HG03439 (cell line): Measurements from ENCODE around the gene MVP.
"Not testable (repeated sequence)": the region's sequence is repeated elsewhere in the genome, so short reads cannot be mapped to it uniquely, and the experiment has no call there.

Experiments
- ATAC-seq: cut with Tn5 transposase; IDR thresholded peaks from one replicate; pipeline ENCODE4 v1.9.1; 2021; ENCODE audit warnings: mild to moderate bottlenecking, moderate library complexity; ENCODE audit not compliant: unreplicated experiment

MVP gene

GRCh38 chr16:29814592-29814991 lies 5.7 kb upstream of the MVP start:
- no peak for ATAC-seq

GRCh38 chr16:29815032-29815721 lies 5.1 kb upstream of the MVP start:
- ATAC-seq: no peak

- ATAC-seq: peak; percentile 63
Measured at GRCh38 chr16:29815793-29816693, 4.2 kb upstream of the MVP start, which contains the start of gene PAGR1. Gene PAGR1 (plus strand): TSS chr16:29816152. CDS start chr16:29816526, 374 bp downstream.

- ATAC-seq: peak; percentile 11
Measured at GRCh38 chr16:29816694-29817441, 3.4 kb upstream of the MVP start.

DNA sequence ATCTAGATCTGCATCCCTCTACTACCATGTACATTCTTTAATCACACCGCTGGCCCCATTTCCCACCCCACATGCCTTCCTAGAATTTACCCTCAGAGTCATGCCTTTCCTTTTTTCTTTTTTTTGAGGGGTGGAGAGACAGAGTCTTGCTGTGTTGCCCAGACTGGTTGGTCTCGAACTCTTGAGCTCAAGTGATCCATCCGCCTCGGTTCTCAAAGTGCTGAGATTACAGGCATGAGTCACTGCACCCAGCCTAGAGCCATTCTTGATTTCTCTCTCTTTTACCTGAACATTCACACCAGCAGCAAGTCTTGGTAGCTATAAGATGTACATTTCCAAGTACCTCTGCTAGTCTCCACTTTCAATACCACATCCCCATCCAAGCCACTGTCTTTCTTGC lies 2.2 kb upstream of the MVP start:
- ATAC-seq: no peak

DNA sequence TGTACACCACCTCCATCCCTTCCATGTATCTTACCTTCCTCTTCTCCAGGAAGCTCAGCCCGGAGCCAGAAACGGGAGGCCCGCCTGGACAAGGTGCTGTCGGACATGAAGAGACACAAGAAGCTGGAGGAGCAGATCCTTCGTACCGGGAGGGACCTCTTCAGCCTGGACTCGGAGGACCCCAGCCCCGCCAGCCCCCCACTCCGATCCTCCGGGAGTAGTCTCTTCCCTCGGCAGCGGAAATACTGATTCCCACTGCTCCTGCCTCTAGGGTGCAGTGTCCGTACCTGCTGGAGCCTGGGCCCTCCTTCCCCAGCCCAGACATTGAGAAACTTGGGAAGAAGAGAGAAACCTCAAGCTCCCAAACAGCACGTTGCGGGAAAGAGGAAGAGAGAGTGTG lies 756 bp upstream of the MVP start:
- ATAC-seq: no peak

DNA sequence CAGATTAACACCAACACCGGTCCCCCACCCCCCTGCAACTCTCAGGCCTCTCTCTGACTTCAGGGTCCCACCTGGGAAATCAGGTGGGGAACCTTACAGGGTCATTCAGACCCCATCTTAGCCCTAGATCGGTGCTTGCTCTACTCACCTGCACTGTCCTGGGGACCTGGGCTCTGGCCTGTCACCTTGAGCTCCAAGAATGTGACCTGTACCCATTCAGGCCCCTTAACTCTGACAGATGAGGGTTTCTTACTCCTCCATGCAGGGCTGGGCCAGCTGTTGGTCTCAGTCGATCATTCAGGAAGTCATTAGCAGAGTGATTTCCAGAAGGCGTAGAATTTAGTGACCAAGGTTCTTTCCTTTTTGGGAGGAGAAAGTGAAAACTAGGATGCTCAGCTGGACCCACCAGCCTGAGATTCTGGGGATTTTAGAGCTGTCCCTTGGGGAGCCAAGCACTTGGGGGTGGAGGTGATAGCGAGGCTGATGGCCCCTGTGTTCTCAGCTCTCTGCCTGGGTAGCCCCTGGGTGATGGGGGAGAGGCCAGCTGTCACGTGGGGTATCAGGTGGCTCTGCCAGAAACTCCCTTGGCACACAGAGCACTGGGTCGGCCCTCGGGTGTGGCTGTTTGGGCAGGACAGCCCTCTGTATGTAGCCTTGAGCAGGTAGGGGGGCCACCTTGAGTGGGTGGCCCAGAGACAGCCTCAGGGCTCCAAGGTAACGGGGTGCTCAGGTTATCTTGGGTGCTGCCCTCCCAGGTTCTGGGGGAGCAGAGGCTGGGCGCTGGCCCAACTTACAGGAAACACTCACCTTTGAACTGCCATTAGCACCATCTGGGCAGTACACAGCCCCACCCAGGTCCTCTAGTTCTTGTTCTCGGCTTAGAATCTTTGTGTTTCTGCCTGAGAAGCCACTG lies 724 bp downstream of the MVP start:
- peak; percentile 34 for ATAC-seq

- no peak for ATAC-seq
Measured at GRCh38 chr16:29821643-29822115, 1.4 kb downstream of the MVP start.

DNA sequence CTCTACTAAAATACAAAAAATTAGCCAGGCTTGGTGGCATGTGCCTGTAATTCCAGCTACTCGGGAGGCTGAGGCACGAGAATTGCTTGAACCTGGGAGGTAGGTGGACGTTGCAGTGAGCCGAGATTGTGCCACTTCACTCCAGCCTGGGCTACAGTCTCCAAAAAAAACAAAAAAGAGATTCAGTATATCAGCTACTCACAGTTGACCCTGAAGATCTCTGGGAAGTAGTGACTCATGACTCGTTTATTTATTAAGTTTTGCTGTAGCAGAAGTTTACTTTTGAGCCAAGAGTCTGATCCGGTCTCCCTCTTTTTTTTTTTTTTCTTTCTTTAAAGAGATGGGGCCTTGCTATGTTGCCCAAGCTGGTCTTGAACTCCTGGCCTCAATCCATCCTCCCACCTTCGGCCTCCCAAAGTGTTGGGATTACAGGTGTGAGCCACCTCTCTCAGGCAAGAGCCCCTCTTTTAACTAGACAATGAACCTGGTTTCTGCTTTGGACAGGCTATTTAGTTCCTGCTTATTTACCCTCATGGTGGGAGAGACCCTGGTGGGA lies 4.4 kb downstream of the MVP start:
- ATAC-seq: no peak

DNA sequence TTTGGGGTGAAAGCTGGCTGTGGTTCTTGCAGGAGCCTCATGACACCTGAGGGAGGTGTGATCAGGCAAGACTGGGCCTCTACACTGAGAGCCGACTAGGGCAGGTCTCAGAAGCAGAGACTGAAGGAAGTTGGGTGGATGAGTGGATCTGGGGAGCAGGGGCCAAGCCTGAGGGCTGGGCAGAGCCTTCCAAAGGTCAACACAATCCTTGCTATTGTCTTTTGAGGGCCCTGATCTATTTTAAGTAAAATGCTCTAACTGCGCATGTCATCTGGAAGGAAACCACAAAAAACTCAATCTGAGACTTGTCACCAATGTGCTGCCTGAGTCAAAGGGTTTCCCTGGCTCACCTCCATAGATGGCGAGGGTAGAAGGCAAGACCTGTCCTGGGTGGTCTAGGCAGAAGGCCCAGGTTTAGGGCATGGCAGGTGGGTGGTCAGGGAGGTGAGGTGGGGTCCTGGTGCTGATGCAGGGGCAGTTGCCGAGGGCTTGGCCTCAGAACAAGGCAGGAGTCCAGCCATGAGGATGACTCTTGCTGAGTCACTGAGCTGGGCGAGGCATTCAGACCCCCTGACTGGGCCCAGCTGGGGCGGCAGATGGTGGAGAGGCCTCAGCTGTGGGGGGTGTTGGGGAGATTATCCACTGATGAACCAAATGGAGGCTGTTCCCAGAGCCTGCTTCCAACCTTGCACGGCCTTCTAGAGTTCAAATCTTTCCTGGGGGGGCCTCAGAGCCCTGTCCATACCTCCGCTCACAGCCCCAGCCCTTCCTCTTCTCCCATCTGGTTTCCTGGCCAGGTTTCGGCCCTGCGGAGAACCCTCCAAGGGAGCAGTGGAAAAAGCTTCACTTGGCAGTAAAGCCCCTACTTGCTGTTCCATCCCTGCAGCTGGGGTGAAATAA lies 5.1 kb downstream of the MVP start:
- ATAC-seq: no peak

DNA sequence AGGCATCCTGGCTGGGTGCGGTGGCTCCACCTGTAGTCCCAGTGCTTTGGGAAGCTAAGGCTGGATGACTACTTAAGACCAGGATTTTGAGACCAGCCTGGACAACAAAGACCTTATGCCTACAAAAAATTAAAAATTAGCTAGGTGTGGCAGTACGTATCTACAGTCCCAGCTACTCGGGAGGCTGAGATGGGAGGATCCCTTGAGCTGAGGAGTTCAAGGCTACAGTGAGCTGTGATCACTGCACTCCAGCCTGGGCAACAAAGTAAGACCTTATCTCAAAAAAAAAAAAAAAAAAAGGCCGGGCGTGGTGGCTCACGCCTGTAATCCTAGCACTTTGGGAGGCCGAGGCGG lies 6.1 kb downstream of the MVP start:
- no peak for ATAC-seq

DNA sequence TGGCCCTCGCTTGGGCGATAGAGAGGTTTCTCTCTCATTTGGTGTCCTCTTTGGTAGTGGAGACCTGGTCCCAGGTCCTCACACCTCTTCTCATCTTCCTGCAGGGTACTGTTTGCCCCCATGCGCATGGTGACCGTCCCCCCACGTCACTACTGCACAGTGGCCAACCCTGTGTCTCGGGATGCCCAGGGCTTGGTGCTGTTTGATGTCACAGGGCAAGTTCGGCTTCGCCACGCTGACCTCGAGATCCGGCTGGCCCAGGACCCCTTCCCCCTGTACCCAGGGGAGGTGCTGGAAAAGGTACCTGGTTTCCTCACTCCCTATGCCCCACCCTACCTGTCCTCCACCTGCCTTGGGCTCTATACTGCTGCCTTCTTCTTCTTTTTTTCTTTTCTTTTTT lies 10.5 kb downstream of the MVP start:
- no peak for ATAC-seq

GRCh38 chr16:29831490-29831889 lies 11.2 kb downstream of the MVP start:
- no peak for ATAC-seq

GRCh38 chr16:29833219-29833618 lies 13.0 kb downstream of the MVP start:
- not testable (repeated sequence) for ATAC-seq

GRCh38 chr16:29834079-29834478 lies 13.8 kb downstream of the MVP start:
- no peak for ATAC-seq

DNA sequence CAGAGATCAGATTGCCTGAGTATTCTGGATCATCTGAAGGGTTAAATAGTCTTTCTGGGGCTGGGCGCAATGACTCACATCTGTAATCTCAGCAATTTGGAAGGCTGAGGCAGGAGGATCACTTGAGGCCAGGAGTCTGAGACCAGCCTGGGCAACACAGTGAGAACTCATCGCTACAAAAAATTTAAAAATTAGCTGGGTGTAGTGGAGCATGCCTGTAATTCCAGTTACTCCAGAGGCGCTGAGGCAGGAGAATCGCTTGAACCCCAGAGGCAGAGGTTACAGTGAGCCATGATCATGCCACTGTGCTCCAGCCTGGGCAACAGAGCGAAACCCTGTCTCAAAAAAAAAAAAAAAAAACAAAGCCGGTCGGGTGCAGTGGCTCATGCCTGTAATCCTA lies 15.7 kb downstream of the MVP start:
- no peak for ATAC-seq

DNA sequence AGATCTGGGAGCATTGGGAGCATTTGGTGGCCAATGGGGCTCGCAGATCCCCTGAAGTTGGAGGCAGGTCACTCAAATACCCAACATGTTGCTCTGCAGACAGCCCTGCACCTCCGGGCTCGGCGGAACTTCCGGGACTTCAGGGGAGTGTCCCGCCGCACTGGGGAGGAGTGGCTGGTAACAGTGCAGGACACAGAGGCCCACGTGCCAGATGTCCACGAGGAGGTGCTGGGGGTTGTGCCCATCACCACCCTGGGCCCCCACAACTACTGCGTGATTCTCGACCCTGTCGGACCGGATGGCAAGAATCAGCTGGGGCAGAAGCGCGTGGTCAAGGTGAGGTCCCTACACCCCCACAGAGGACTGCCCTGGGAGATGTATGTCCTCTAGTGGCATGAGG lies 16.4 kb downstream of the MVP start:
- no peak for ATAC-seq

GRCh38 chr16:29837841-29838240 lies 17.6 kb downstream of the MVP start:
- no peak for ATAC-seq

DNA sequence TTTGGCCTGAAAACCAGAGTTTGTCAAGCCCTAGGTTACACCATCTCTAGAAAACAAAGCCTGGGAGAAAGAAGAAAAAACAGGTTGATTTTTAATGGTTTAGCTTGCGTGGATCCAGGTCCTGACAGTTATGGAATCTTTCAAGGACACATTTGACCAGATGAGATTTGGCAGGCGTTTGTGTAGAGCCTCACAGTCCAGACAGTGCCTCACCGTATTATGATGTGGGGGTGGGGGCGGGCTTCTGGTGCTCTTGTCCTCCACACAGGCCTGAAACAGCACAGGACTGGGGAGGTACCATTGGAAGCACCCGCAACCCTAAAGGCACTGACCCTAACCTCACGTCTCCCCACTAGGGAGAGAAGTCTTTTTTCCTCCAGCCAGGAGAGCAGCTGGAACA lies 19.6 kb downstream of the MVP start:
- ATAC-seq: no peak
